B cell (primary cell): Measurements from ENCODE around the gene AKAP3. TPM values are rescaled to one million over a fixed set of nuclear protein-coding genes. Genes with fewer than 3 reads are reported as not detected.

Experiments used
- ATAC-seq: fragments of 200-7000 bp; cut with Tn5 transposase; one replicate; pipeline ENCODE4 v1.10.0; 2021; ENCODE audit warnings: low read depth, mild to moderate bottlenecking, moderate number of reproducible peaks, moderate library complexity
- CTCF ChIA-PET: fragments of 350-600 bp; sonication (Branson Sonifier 250); formaldehyde crosslinking; loops from one replicate; lab custom pipeline; 2021; ENCODE audit warnings: antibody characterized with exemption, inconsistent platforms; lab: Charles Lee
- POLR2A ChIA-PET: fragments of 350-600 bp; sonication (Branson Sonifier 250); formaldehyde crosslinking; loops from one replicate; lab custom pipeline; 2021; ENCODE audit warnings: antibody characterized with exemption; lab: Charles Lee
- DNase-seq: peaks from one replicate; pipeline ENCODE4 v3.0.0; 2013
- H2AFZ ChIP-seq: 2 replicates; pipeline ENCODE4 v1.6.1; 2012; ENCODE audit warnings: mild to moderate bottlenecking, low read depth, low read length; ENCODE audit not compliant: insufficient read depth, poor library complexity, severe bottlenecking
- H3K27ac ChIP-seq, 2 donors: 1 replicate in 1 of 2; 2 replicates in 1 of 2; pipeline ENCODE4 v1.5.1; 2012 to 2013; ENCODE audit warnings: low read length in 2 of 2, mild to moderate bottlenecking in 2 of 2, moderate library complexity in 1 of 2
- H3K27me3 ChIP-seq, 4 experiments: fragments of 200-600 bp in 1 of 4; sonication (generic) in 1 of 4; replicated peaks in 1 of 4; 1 replicate in 2 of 4; 2 replicates in 2 of 4; pipeline versions ENCODE4 v1.6.1 to v1.7.0; 2013 to 2016; ENCODE audit warnings: low read length in 3 of 4, mild to moderate bottlenecking in 2 of 4, mixed read lengths in 1 of 4, moderate library complexity in 1 of 4; ENCODE audit not compliant: insufficient read depth in 4 of 4, control insufficient read depth in 3 of 4; ENCODE audit errors: control extremely low read depth in 1 of 4
- H3K36me3 ChIP-seq, 2 experiments: replicated peaks in 1 of 2; 1 replicate in 1 of 2; 2 replicates in 1 of 2; pipeline versions ENCODE4 v1.6.1 to v1.7.1; 2013; ENCODE audit warnings: low read length in 1 of 2; ENCODE audit not compliant: insufficient read depth in 2 of 2, control insufficient read depth in 1 of 2; ENCODE audit errors: control extremely low read depth in 1 of 2, extremely low read depth in 1 of 2
- H3K4me1 ChIP-seq, 2 donors: fragments of 200-600 bp in 1 of 2; sonication (generic) in 1 of 2; 1 replicate in 1 of 2; 2 replicates in 1 of 2; pipeline versions ENCODE4 v1.5.1 to v1.6.1; 2013 to 2017; ENCODE audit warnings: low read length in 2 of 2; ENCODE audit not compliant: control insufficient read depth in 2 of 2, insufficient read depth in 2 of 2
- H3K4me2 ChIP-seq: replicated peaks from 2 replicates; pipeline ENCODE3; 2012; ENCODE audit warnings: mild to moderate bottlenecking, low read depth, low read length; ENCODE audit not compliant: poor library complexity, severe bottlenecking
- H3K4me3 ChIP-seq, 5 experiments: fragments of 200-600 bp in 1 of 5; sonication (generic) in 1 of 5; 1 replicate in 3 of 5; 2 replicates in 2 of 5; pipeline versions ENCODE4 v1.5.1 to v1.7.0; 2011 to 2016; ENCODE audit warnings: low read length in 4 of 5, mild to moderate bottlenecking in 4 of 5, low read depth in 2 of 5, control low read depth in 1 of 5, moderate library complexity in 1 of 5; ENCODE audit not compliant: insufficient read depth in 1 of 5; ENCODE audit errors: control extremely low read depth in 1 of 5, extremely low read depth in 1 of 5
- H3K79me2 ChIP-seq: fragments of 200-600 bp; sonication (generic); one replicate; pipeline ENCODE4 v1.6.0; 2016; ENCODE audit warnings: low read length; ENCODE audit not compliant: control insufficient read depth, insufficient read depth
- H3K9ac ChIP-seq: fragments of 200-600 bp; sonication (generic); 2 replicates; pipeline ENCODE4 v1.6.1; 2017; ENCODE audit warnings: mild to moderate bottlenecking, low read length, moderate library complexity
- H3K9me3 ChIP-seq, 3 donors: one replicate each; pipeline versions ENCODE4 v1.6.1 to v1.7.1; 2013; ENCODE audit warnings: low read length in 2 of 3; ENCODE audit not compliant: control insufficient read depth in 2 of 3, insufficient read depth in 1 of 3; ENCODE audit errors: control extremely low read depth in 1 of 3
- H4K20me1 ChIP-seq: 2 replicates; pipeline ENCODE4 v1.6.0; 2012; ENCODE audit warnings: mild to moderate bottlenecking, low read length; ENCODE audit not compliant: insufficient read depth, control insufficient read depth, poor library complexity, severe bottlenecking
- H3K27ac Mint-ChIP-seq: one replicate; pipeline ENCODE4 v1.8.0; 2021; ENCODE audit warnings: mixed read lengths
- H3K27me3 Mint-ChIP-seq: one replicate; pipeline ENCODE4 v1.8.0; 2021; ENCODE audit warnings: mixed read lengths
- H3K4me1 Mint-ChIP-seq: one replicate; pipeline ENCODE4 v1.8.0; 2021; ENCODE audit warnings: mixed read lengths
- H3K4me3 Mint-ChIP-seq: one replicate; pipeline ENCODE4 v1.8.0; 2021; ENCODE audit warnings: mixed read lengths
- H3K9me3 Mint-ChIP-seq: one replicate; pipeline ENCODE4 v1.8.0; 2022; ENCODE audit warnings: mixed read lengths; ENCODE audit not compliant: insufficient read depth
- CTCF ChIP-seq: fragments of 200-600 bp; IDR thresholded peaks from one replicate; pipeline ENCODE4 v1.8.0; 2022; ENCODE audit warnings: antibody characterized with exemption, mild to moderate bottlenecking
- EZH2 ChIP-seq: IDR thresholded peaks from 2 replicates; pipeline ENCODE4 v1.6.1; 2012; ENCODE audit warnings: borderline replicate concordance, low read depth, mild to moderate bottlenecking, moderate library complexity, low read length; ENCODE audit not compliant: insufficient read depth, poor library complexity, severe bottlenecking
- WGBS: methylation state at CpG from one replicate; pipeline ENCODE4 v1.1.5; 2013; ENCODE audit warnings: missing lambda C conversion rate; ENCODE audit not compliant: insufficient coverage; 5-methylcytosine and 5-hydroxymethylcytosine counted together
- intact Hi-C: fragments of 100-400 bp; cut with micrococcal nuclease; formaldehyde crosslinking; loops from one replicate; pipeline ENCODE4 v1.10.0; 2022
- polyA plus RNA-seq: library from polyadenylated mRNA; depleted of rRNA; stranded (reverse); fragments of >200 nt; gene quantifications from 2 replicates; pipeline ENCODE4 v1.2.3, GENCODE V29; 2012
- total RNA-seq, 2 donors: library from RNA; stranded (reverse); fragments of 120-200 nt in 1 of 2; gene quantifications; 1 replicate in 1 of 2; 2 replicates in 1 of 2; pipeline versions ENCODE4 v1.2.3 to v1.2.4, GENCODE V29; 2013 to 2022

Gene AKAP3
- total and polyA plus RNA-seq, 2 donors (not counting 1 experiment from before 2014, with no cell fraction given), result 1.2 to 3.8 TPM

- Mint-ChIP-seq H3K4me3 (no peak overlapping the region), H3K4me1 (peaks cover 25% of the 10 kb centered on the region), H3K27me3 (no peaks in the 10 kb centered on the region), H3K9me3 (no peaks in the 10 kb centered on the region), H3K27ac (no peak overlapping the region)
- Histone ChIP-seq H3K27me3 (no peaks in the 10 kb centered on the region), H4K20me1 (no peaks in the 10 kb centered on the region), H3K79me2 (peaks cover 18% of the 10 kb centered on the region), H3K36me3 (no peaks in the 10 kb centered on the region), H3K4me2 (no peak overlapping the region), H3K9ac (no peak overlapping the region), H3K9me3 (no peaks in the 10 kb centered on the region), H3K4me1 (peaks cover 4 to 6% of the 10 kb centered on the region in 2 donors), H3K4me3 (no peak overlapping the region), H2AFZ (no peak overlapping the region), H3K27ac (no peak overlapping the region)
- DNase-seq, result no peak
- CTCF ChIA-PET, result interaction anchor here (1.0 to 2.8 kb wide), 10 partner anchors 12 to 156 kb away, joined by 3 to 11 read pairs (median 6); a partner anchor contains a TSS
- TF ChIP-seq CTCF (no peak), EZH2 (no peak)
- WGBS, result 85% methylated on average over 7 of the region's 7 CpGs
- intact Hi-C loops, result no loop called here
- POLR2A ChIA-PET, result no interaction called here
- no peak for ATAC-seq
Observed at GRCh38 chr12:4603421-4603820, 45.4 kb downstream of the AKAP3 start.

DNA sequence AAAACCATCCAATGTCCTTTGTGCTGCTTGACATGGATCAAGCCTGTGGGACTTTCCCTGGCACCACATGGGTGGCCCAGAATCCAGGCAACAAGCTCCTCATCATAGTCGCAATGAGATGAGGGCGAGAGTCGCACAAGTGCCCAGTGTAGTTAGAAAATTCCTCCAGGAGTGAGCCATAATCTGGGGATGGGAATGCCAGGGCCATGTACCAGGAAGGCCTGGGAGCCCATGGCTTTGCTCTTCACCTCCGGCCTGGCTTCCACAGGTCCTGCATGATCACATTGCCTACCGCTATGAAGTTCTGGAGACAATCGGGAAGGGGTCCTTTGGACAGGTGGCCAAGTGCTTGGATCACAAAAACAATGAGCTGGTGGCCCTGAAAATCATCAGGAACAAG lies 53.0 kb downstream of the AKAP3 start:
- Histone ChIP-seq H3K36me3 (peaks cover 0 to 5% of the 10 kb centered on the region in 2 experiments), H4K20me1 (no peaks in the 10 kb centered on the region), H3K9ac (no peak overlapping the region), H3K27ac (no peak overlapping the region), H3K4me3 (no peak overlapping the region), H3K4me1 (no peaks in the 10 kb centered on the region), H3K9me3 (no peaks in the 10 kb centered on the region), H3K27me3 (no peaks in the 10 kb centered on the region), H3K4me2 (no peak overlapping the region), H3K79me2 (no peaks in the 10 kb centered on the region), H2AFZ (no peak overlapping the region)
- TF ChIP-seq CTCF (no peak), EZH2 (no peak)
- Mint-ChIP-seq H3K9me3 (no peaks in the 10 kb centered on the region), H3K4me3 (no peak overlapping the region), H3K27ac (no peak overlapping the region), H3K4me1 (no peaks in the 10 kb centered on the region), H3K27me3 (no peaks in the 10 kb centered on the region)
- ChIA-PET POLR2A (no interaction called here), CTCF (interaction anchor here (1.3 to 1.4 kb wide), 2 partner anchors 9 kb away, joined by 3 read pairs; no protein-coding TSS in a partner anchor)
- DNase-seq, result no peak
- WGBS, result 100% methylated on average over 6 of the region's 6 CpGs
- no peak for ATAC-seq
- intact Hi-C loops, result no loop called here
